ENCODE data around the gene ABHD15.

ABHD15 gene

GRCh38 chr17:29555840-29556239, 11.0 kb downstream of the ABHD15 start:
- DNase-seq (ENCODE audit: extremely low read depth, low read depth), result no peak
- TF ChIP-seq CTCF (IDR thresholded peaks at IDR 0.05; ENCODE audit: low read depth, low read length), result no peak

GRCh38 chr17:29549177-29549923, 17.5 kb downstream of the ABHD15 start:
- peak; percentile 49 for DNase-seq (ENCODE audit: extremely low read depth, low read depth)
- TF ChIP-seq CTCF (IDR thresholded peaks at IDR 0.05; ENCODE audit: low read depth, low read length), result no peak

DNA sequence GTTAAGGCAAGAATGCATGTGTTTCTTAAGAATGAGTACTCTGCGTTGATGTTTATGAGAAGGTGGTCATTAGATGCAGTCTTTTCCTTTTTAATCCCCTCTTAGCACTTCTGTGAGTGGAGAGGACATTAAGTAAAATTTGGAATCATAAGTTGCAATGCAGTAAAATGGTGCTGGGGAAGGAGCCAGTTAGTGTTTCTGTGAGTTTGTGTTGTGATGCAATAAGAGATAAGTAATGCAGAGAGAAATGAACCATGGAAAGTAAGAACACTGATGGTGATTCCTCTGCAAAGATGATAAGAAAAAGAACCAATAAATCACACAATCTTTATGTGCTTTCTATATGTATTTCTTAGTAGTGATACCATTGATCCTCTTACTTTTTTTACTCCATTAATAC, 20.0 kb downstream of the ABHD15 start:
- TF ChIP-seq CTCF (IDR thresholded peaks at IDR 0.05; ENCODE audit: low read depth, low read length), result no peak
- no peak for DNase-seq (ENCODE audit: extremely low read depth, low read depth)

DNA sequence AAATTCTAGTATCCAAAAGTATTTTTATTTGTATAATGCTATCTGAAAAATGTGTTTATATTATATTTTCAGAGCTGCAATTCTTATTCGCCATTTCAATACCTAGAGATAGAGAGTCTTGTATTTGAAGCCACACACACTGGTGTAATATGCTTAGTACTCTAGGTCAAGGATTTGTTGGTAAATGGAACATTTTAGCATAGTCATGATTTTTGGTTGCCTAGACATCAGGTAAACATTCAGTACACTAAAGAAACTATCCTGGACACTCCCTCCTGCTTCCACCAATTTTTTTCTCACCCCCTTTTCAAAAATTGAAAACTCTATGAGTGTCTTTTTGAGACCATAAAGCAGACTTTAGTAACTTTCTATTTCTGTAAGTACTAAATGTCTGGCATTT, 20.8 kb downstream of the ABHD15 start:
- no peak for TF ChIP-seq CTCF (IDR thresholded peaks at IDR 0.05; ENCODE audit: low read depth, low read length)
- no peak for DNase-seq (ENCODE audit: extremely low read depth, low read depth)

DNA sequence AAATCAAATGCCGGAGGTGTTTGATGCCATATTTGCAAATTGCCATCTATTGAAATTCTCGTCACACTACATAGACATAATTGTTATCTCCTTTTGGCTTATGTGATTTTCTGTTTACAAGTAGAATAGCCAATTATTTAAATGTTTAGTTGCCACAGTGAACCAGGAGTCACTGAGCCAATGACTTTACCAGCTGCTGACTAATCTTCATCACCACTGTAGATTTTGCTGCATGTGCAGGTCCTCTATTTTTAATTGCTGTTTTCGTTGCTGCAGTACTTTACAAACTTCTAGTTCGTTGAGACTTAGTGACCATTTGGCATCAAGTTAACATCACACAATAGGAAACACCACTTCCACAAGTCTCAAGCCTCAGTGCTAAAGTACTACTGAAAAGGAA, 22.8 kb downstream of the ABHD15 start:
- no peak for TF ChIP-seq CTCF (IDR thresholded peaks at IDR 0.05; ENCODE audit: low read depth, low read length)
- DNase-seq (ENCODE audit: extremely low read depth, low read depth), result no peak

- TF ChIP-seq CTCF (IDR thresholded peaks at IDR 0.05; ENCODE audit: low read depth, low read length), result no peak
- DNase-seq (ENCODE audit: extremely low read depth, low read depth), result no peak
Measured at GRCh38 chr17:29533976-29534375, 32.9 kb downstream of the ABHD15 start.

DNA sequence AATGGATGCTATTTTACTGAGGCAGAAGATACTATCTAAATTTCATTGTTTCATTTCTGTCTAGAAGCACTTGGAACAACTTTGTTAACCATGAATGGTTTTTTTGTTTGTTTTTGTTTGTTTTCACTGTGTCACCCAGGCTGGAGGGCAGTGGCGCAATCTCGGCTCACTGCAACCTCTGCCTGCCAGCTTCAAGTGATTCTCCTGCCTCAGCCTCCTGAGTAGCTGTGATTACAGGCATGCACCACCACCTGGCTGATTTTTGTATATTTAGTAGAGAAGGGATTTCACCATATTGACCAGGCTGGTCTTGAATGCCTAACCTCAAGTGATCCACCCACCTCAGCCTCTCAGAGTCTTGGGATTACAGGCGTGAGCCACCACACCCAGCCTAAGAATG, 40.5 kb downstream of the ABHD15 start:
- DNase-seq (ENCODE audit: extremely low read depth, low read depth), result no peak
- TF ChIP-seq CTCF (IDR thresholded peaks at IDR 0.05; ENCODE audit: low read depth, low read length), result no peak
